Measurements from ENCODE around the gene GIGYF1. TPM values are rescaled to one million over a fixed set of nuclear protein-coding genes. Genes with fewer than 3 reads are reported as not detected.
A peak's percentile ranks its signal among the peaks of the same experiment; 100 is the strongest.

The GIGYF1 gene
- total and polyA plus RNA-seq, 2 of the 4 experiments (the other 2 are of a cell fraction) = 3.0 to 10.7 TPM

- Histone ChIP-seq H3K9ac (ENCODE audit: low read depth, low read length) (no peak overlapping the region), H3K56ac (ENCODE audit: extremely low read depth, insufficient read depth, low read length) (no peak overlapping the region), H2AK5ac (ENCODE audit: low read depth, low read length) (no peak overlapping the region), H3K4me3 (ENCODE audit: insufficient read depth, low read depth, low read length) (no peak overlapping the region), H3K36me3 (ENCODE audit: control insufficient read depth, insufficient read depth, low read length) (peaks cover 91% of the 10 kb centered on the region), H2AFZ (replicated peaks; ENCODE audit: low read length, poor library complexity) (no peak overlapping the region), H3K79me1 (ENCODE audit: low read depth in 1 of 2, low read length in 2 of 2) (peaks cover 11 to 41% of the 10 kb centered on the region in 2 experiments), H2BK20ac (ENCODE audit: low read depth, low read length) (no peak overlapping the region), H3K14ac (replicated peaks; ENCODE audit: low read depth, low read length) (no peak overlapping the region), H3K4me1 (ENCODE audit: control insufficient read depth, insufficient read depth, low read length) (peaks cover 5% of the 10 kb centered on the region), H3K23ac (ENCODE audit: low read depth, low read length) (no peak overlapping the region), H2AK9ac (replicated peaks; ENCODE audit: low read depth, low read length, poor library complexity) (peak overlapping the region; percentile 86), H3K9me1 (ENCODE audit: insufficient read depth, low read length) (no peaks in the 10 kb centered on the region), H3K9me3 (ENCODE audit: control insufficient read depth, insufficient read depth, low read length) (no peaks in the 10 kb centered on the region), H4K5ac (ENCODE audit: low read depth, low read length) (no peak overlapping the region), H2BK15ac (ENCODE audit: low read depth, low read length) (no peak overlapping the region), H3K4ac (ENCODE audit: low read depth, low read length) (no peak overlapping the region), H4K91ac (ENCODE audit: insufficient read depth, low read depth, low read length) (no peak overlapping the region), H3K4me2 (ENCODE audit: low read depth, low read length) (no peak overlapping the region), H2BK5ac (ENCODE audit: low read depth, low read length, poor library complexity, severe bottlenecking) (no peak overlapping the region), H4K20me1 (ENCODE audit: insufficient read depth, low read length) (peaks cover 44% of the 10 kb centered on the region), H2BK120ac (ENCODE audit: low read depth, low read length) (no peak overlapping the region), H3K27ac (ENCODE audit: insufficient read depth, low read length) (no peak overlapping the region), H4K8ac (ENCODE audit: low read depth in 2 of 2, low read length in 2 of 2) (no peak overlapping the region), H3K18ac (ENCODE audit: low read depth, low read length) (no peak overlapping the region), H3K27me3 (ENCODE audit: control insufficient read depth, insufficient read depth, low read length) (no peaks in the 10 kb centered on the region)
- dilution Hi-C loops (cut with HindIII; ENCODE audit: low sequenced_read_pairs, unreplicated experiment) (no loop called here), intact Hi-C loops (cut with micrococcal nuclease) (no loop called here), in situ Hi-C loops (cut with MboI; ENCODE audit: low sequenced_read_pairs) (no loop called here)
- ChIA-PET CTCF (no interaction called here), POLR2A (ENCODE audit: unreplicated experiment) (no interaction called here)
- no peak for TF ChIP-seq MXI1 (IDR thresholded peaks at IDR 0.05; ENCODE audit: borderline replicate concordance, low read depth, low read length)
- TF ChIP-seq MAFK (IDR thresholded peaks at IDR 0.05; ENCODE audit: low read depth, low read length) = no peak
- TF ChIP-seq RFX5 (IDR thresholded peaks at IDR 0.05; ENCODE audit: low read depth, low read length) = no peak
- TF ChIP-seq CEBPB (IDR thresholded peaks at IDR 0.05; ENCODE audit: low read depth, low read length) = no peak
- TF ChIP-seq NFE2L2 (IDR thresholded peaks at IDR 0.05; ENCODE audit: low read depth, low read length) = no peak
- no peak for TF ChIP-seq USF2 (IDR thresholded peaks at IDR 0.05; ENCODE audit: low read depth, low read length)
- no peak for TF ChIP-seq RAD21 (IDR thresholded peaks at IDR 0.05; ENCODE audit: low read length)
- TF ChIP-seq POLR2A (IDR thresholded peaks at IDR 0.05; ENCODE audit: low read depth, low read length) = no peak
- 83% methylated on average over 10 of the region's 29 CpGs; no CpG with 5 or more reads in 1 of the 2 experiments for WGBS, 2 experiments (ENCODE audit: extremely low coverage in 2 of 2, insufficient read length in 1 of 2)
- DNase-seq (no peak), ATAC-seq (ENCODE audit: low read depth) (no peak)
- no TSS peak for BruUV-seq (replicated peaks)
These were observed 12.4 kb downstream of the GIGYF1 start for GRCh38 chr7:100681491-100682227.

Measured in IMR-90 (cell line).